ENCODE results near the gene APOL5. TPM values are rescaled to one million over a fixed set of nuclear protein-coding genes. Genes with fewer than 3 reads are reported as not detected.
"Not testable (repeated sequence)": the region's sequence is repeated elsewhere in the genome, so short reads cannot be mapped to it uniquely, and the experiment has no call there.

The APOL5 gene
- total RNA-seq: not detected

- POLR2A ChIA-PET: interaction anchor here (0.6 kb wide), 1 partner anchor 237 kb away, joined by 3 read pairs; no protein-coding TSS in a partner anchor
- H3K27ac Mint-ChIP-seq: no peak within 1 kb of the TSS
- intact Hi-C loops (cut with micrococcal nuclease): no loop called here
These were observed at the start of gene APOL5 for GRCh38 chr22:35717572-35717971. Gene APOL5, plus strand, starts transcription at chr22:35717872. Its CDS starts 0 bp downstream, at chr22:35717872.

DNA sequence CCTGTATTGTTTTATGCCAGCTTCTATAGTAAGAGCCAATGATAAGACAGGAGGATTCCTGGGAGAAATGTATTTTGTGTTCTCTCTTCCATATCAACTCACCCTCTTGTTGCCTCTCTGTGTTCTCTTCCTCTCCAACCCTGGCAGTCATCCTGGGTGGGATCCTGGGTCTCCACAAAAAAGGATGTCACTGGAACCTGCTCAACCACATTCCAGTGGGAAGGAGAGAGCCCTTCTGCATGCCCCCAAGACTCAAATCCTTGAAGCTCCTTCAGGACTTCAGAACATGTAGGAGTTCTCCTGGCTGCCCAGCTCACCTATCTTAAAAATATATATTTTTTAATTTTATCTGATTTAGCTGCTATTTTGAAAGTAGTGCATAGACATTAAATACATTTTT, 43.3 kb upstream of the APOL5 start:
- CTCF ChIA-PET: no interaction called here
- Mint-ChIP-seq H3K36me3 (peaks cover 29% of the 10 kb centered on the region), H3K4me1 (ENCODE audit: low read depth) (peaks cover 9% of the 10 kb centered on the region), H3K27me3 (no peaks in the 10 kb centered on the region), H3K4me3 (no peak overlapping the region), H3K27ac (no peak overlapping the region), H3K9me3 (peaks cover 41% of the 10 kb centered on the region)
- POLR2A ChIA-PET: no interaction called here
- DNase-seq: no peak
- intact Hi-C loops (cut with micrococcal nuclease): no loop called here

More at GRCh38 chr22:35717572-35717971, at the start of gene APOL5:
- Mint-ChIP-seq H3K9me3 (peaks cover 9% of the 10 kb centered on the region), H3K27me3 (peaks cover 7% of the 10 kb centered on the region), H3K4me3 (no peak within 1 kb of the TSS), H3K36me3 (peaks cover 5% of the 10 kb centered on the region), H3K4me1 (ENCODE audit: low read depth) (no peaks in the 10 kb centered on the region)
- CTCF ChIA-PET: no interaction called here
- DNase-seq: no peak

DNA sequence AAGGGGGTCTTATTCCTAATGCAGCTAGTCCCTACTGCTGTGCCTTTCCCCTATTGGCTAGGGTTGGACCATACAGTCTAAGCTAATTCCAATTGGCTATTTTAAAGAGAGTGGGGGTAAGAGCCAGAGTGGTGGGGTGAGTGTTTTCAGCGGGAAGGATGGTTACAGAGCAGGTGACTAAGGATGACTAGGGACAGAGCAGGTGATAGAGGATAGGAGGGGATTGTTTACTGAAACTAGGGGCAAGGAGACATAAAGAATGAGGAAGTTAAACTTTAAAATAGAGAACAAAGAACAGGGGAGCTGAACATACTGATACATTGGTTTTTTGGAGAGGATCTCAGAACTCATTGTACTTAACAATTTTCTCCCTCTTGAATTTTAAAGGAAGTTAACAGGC, 41.6 kb upstream of the APOL5 start:
- H3K4me3 Mint-ChIP-seq; intact Hi-C loops (cut with micrococcal nuclease); H3K27me3 Mint-ChIP-seq; DNase-seq; CTCF ChIA-PET; H3K27ac Mint-ChIP-seq: not testable (repeated sequence)
- POLR2A ChIA-PET: interaction anchor here (2.3 kb wide), 1 partner anchor 28 kb away, joined by 10 read pairs; the partner anchor contains the start of gene APOL6
- peaks cover 31% of the 10 kb centered on the region for H3K36me3 Mint-ChIP-seq
- peaks cover 20% of the 10 kb centered on the region for H3K4me1 Mint-ChIP-seq (ENCODE audit: low read depth)
- H3K9me3 Mint-ChIP-seq: peaks cover 52% of the 10 kb centered on the region

DNA sequence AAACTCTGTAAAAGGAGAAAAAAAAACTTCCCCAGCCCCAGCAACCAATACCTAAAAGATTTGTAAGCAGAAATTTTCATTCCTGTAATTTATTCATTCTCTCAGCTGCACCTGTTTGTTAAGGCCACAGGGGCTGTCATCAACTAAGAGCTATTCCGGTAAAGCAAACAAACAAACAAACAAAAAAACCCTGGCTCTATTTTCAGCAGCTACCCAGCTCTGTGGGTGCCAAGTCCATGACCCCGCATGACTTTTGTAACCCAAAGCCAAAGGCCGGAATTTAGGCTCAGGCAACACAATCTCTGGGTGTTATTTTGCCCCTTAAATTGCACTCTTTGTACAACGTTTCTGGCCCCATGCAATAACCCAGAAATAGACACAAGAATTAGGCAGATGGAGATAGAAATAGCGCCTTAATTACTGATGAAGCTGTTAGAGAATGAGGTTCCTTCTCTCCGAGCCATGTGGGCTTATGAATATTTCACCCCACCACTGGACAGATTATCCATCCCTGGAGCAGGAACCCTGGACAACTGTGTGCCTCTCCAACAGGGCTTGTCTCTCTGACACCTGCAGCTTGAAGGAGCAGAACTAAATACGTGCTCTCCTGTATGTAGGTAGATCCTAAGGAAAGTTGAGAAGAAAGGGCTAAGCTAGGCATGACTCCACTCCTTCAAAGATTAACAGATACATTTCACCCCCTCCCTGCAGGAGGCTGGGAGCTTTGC, 40.0 kb upstream of the APOL5 start:
- ChIA-PET CTCF (interaction anchor here (1.0 to 1.6 kb wide), 4 partner anchors 17 to 447 kb away, joined by 3 to 4 read pairs (median 3); no protein-coding TSS in a partner anchor), POLR2A (interaction anchor here (1.1 to 2.3 kb wide), 3 partner anchors 14 to 29 kb away, joined by 3 to 10 read pairs (median 4); partner anchors contain the start of gene APOL6)
- DNase-seq: no peak
- intact Hi-C loops (cut with micrococcal nuclease): no loop called here
- Mint-ChIP-seq H3K36me3 (peaks cover 29% of the 10 kb centered on the region), H3K4me1 (ENCODE audit: low read depth) (peaks cover 20% of the 10 kb centered on the region), H3K27ac (no peak overlapping the region), H3K9me3 (peaks cover 51% of the 10 kb centered on the region), H3K4me3 (no peak overlapping the region), H3K27me3 (no peaks in the 10 kb centered on the region)

DNA sequence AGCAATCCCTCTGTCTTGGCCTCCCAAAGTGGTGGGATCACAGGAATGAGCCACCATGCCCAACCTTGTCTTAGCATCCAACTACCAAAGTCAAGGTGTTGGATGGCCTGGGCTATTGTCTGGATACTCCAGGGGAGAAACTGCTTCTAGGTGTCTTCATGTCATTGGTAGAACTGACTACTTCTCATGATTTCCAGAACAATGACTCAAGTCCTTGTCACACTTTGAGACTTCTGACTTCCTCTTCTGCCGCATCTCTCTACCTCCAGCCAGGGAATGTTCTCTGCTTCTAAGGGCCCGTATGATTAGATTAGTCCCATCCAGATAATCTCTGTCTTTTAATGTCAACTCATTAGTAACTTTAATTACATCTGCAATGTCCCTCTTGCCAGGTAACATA, 38.8 kb upstream of the APOL5 start:
- Mint-ChIP-seq H3K27me3 (no peaks in the 10 kb centered on the region), H3K9me3 (peaks cover 45% of the 10 kb centered on the region), H3K36me3 (peaks cover 24% of the 10 kb centered on the region), H3K4me1 (ENCODE audit: low read depth) (peaks cover 20% of the 10 kb centered on the region), H3K27ac (peak overlapping the region; percentile 69), H3K4me3 (no peak overlapping the region)
- intact Hi-C loops (cut with micrococcal nuclease): loop anchor here (1.0 kb wide), 2 partner anchors 18 to 31 kb away; partner anchors contain the start of gene APOL6
- ChIA-PET CTCF (interaction anchor here (1.0 to 1.6 kb wide), 3 partner anchors 14 to 446 kb away, joined by 3 read pairs; no protein-coding TSS in a partner anchor), POLR2A (interaction anchor here (1.9 kb wide), 1 partner anchor 30 kb away, joined by 11 read pairs; the partner anchor contains the start of gene APOL6)
- DNase-seq: no peak

DNA sequence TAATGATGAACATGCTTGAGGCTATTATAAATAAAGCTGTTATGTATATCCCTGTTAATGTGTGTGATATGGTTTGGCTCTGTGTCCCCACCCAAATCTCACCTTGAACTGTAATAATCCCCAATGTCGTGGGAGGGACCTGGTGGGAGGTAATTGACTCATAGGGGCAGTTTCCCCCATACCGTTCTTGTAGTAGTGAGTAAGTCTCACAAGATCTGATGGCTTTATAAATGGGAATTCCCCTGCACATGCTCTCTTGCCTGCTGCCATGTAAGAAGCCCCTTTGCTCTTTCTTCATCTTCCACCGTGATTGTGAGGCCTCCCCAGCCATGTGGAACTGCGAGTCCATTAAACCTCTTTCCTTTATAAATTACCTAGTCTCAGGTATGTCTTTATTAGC, 38.2 kb upstream of the APOL5 start:
- peaks cover 45% of the 10 kb centered on the region for H3K9me3 Mint-ChIP-seq
- H3K36me3 Mint-ChIP-seq: peaks cover 24% of the 10 kb centered on the region
- POLR2A ChIA-PET: interaction anchor here (1.9 kb wide), 1 partner anchor 31 kb away, joined by 11 read pairs; the partner anchor contains the start of gene APOL6
- peaks cover 20% of the 10 kb centered on the region for H3K4me1 Mint-ChIP-seq (ENCODE audit: low read depth)
- peak overlapping the region; percentile 69 for H3K27ac Mint-ChIP-seq
- H3K27me3 Mint-ChIP-seq, H3K4me3 Mint-ChIP-seq: not testable (repeated sequence)
- CTCF ChIA-PET: interaction anchor here (1.2 kb wide), 1 partner anchor 31 kb away, joined by 3 read pairs; the partner anchor contains the start of gene APOL6
- peak; percentile 77 for DNase-seq
- intact Hi-C loops (cut with micrococcal nuclease): loop anchor here (1.0 kb wide), 2 partner anchors 18 to 31 kb away; partner anchors contain the start of gene APOL6

DNA sequence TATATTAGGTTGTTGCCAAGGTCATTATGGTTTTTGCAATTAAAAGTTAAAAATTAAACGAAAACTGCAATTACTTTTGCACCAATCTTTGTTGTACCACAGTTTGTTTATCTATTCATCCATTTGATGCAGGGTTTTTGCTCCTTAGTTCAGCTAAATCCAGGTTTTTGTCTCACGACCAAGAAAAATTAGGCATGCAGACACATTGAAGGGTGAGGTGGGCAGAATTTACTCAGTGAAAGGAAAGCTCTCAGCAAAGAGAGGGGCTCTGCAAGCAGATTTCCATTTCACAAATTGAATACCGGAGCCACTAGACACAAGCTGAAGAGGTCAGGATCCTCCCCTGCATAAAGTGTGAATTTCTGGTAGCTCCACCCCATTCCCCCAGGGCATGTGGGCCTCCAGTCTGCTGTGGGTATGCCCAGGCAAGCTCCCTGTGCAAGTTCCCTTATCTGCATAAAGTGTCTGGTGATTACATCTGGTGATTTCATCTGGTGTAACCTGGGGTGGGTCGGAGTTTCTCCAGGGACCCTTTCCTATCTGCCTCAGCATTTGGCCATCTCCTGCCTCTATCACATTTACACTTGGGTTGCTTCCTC, 36.1 kb upstream of the APOL5 start:
- no peak for DNase-seq
- Mint-ChIP-seq H3K4me3 (no peak overlapping the region), H3K27ac (no peak overlapping the region), H3K9me3 (peaks cover 33% of the 10 kb centered on the region), H3K4me1 (ENCODE audit: low read depth) (peaks cover 20% of the 10 kb centered on the region), H3K36me3 (peaks cover 16% of the 10 kb centered on the region), H3K27me3 (no peaks in the 10 kb centered on the region)
- ChIA-PET CTCF (interaction anchor here (0.6 to 1.2 kb wide), 2 partner anchors 247 to 567 kb away, joined by 3 to 4 read pairs; no protein-coding TSS in a partner anchor), POLR2A (no interaction called here)
- intact Hi-C loops (cut with micrococcal nuclease): no loop called here

- POLR2A ChIA-PET: no interaction called here
- peaks cover 19% of the 10 kb centered on the region for H3K4me1 Mint-ChIP-seq (ENCODE audit: low read depth)
- H3K27me3 Mint-ChIP-seq: no peaks in the 10 kb centered on the region
- H3K9me3 Mint-ChIP-seq: peaks cover 27% of the 10 kb centered on the region
- no peak overlapping the region for H3K4me3 Mint-ChIP-seq
- CTCF ChIA-PET: no interaction called here
- intact Hi-C loops (cut with micrococcal nuclease): no loop called here
- no peak overlapping the region for H3K27ac Mint-ChIP-seq
- peaks cover 12% of the 10 kb centered on the region for H3K36me3 Mint-ChIP-seq
- DNase-seq: no peak
These were observed 34.1 kb upstream of the APOL5 start for GRCh38 chr22:35683560-35683959.

DNA sequence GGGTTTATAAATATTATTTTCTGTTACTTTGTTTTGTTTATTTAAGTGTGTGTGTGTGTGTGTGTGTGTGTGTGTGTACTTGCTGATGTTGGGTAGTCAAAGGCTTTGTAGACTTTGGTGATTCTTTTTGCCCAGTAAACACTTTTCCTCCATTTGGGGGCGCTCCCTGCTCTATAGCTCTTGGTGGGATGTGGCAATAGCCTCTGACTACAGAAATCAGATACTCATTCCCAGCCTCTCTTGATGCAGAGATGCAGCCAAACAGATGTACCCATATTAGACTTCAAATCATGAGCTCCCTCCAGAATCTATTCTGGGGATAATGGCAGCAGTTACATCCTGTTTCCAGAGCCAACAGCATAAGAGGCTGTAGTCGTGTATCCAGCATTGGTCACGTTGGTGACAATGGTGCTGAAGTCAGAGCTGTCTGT, 33.4 kb upstream of the APOL5 start:
- H3K27me3 Mint-ChIP-seq: no peaks in the 10 kb centered on the region
- POLR2A ChIA-PET: no interaction called here
- DNase-seq: no peak
- CTCF ChIA-PET: interaction anchor here (0.6 to 1.0 kb wide), 2 partner anchors 57 to 59 kb away, joined by 3 to 5 read pairs; no protein-coding TSS in a partner anchor
- H3K4me3 Mint-ChIP-seq: no peak overlapping the region
- intact Hi-C loops (cut with micrococcal nuclease): no loop called here
- peaks cover 11% of the 10 kb centered on the region for H3K4me1 Mint-ChIP-seq (ENCODE audit: low read depth)
- H3K27ac Mint-ChIP-seq: no peak overlapping the region
- peaks cover 20% of the 10 kb centered on the region for H3K9me3 Mint-ChIP-seq
- H3K36me3 Mint-ChIP-seq: peaks cover 6% of the 10 kb centered on the region

- Mint-ChIP-seq H3K27ac (no peak overlapping the region), H3K4me1 (ENCODE audit: low read depth) (peaks cover 7% of the 10 kb centered on the region), H3K36me3 (peaks cover 4% of the 10 kb centered on the region), H3K27me3 (no peaks in the 10 kb centered on the region), H3K4me3 (no peak overlapping the region), H3K9me3 (peaks cover 15% of the 10 kb centered on the region)
- no peak for DNase-seq
- ChIA-PET CTCF (interaction anchor here (0.6 to 1.0 kb wide), 2 partner anchors 57 to 59 kb away, joined by 3 to 5 read pairs; no protein-coding TSS in a partner anchor), POLR2A (no interaction called here)
- intact Hi-C loops (cut with micrococcal nuclease): loop anchor here (5.0 kb wide), 1 partner anchor 57 kb away; no protein-coding TSS in a partner anchor
These were observed 32.9 kb upstream of the APOL5 start for GRCh38 chr22:35684732-35685131.

DNA sequence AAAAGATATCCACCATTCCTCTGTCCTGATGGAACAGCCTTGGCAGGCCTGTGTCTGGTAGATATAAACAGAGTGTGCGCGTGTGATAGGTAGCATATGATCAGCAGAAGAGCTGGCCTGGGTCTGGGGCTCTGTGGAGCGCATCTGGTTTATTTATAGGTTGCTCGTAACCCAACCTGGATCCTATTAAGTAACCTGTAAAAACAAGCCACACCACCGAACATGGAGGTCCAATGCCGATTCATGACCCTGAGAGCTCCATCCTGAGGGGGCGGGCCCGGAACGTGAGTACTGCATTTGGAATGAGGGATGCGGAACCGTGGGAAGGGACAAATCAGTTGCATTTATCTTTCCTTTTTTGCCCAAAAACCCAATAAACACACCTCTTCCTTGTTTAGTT, 31.9 kb upstream of the APOL5 start:
- CTCF ChIA-PET: interaction anchor here (0.6 kb wide), 1 partner anchor 468 kb away, joined by 3 read pairs; no protein-coding TSS in a partner anchor
- H3K4me3 Mint-ChIP-seq: no peak overlapping the region
- H3K27me3 Mint-ChIP-seq: no peaks in the 10 kb centered on the region
- no peak overlapping the region for H3K27ac Mint-ChIP-seq
- intact Hi-C loops (cut with micrococcal nuclease): loop anchor here (5.0 kb wide), 1 partner anchor 58 kb away; no protein-coding TSS in a partner anchor
- H3K4me1 Mint-ChIP-seq (ENCODE audit: low read depth): peaks cover 2% of the 10 kb centered on the region
- no peak for DNase-seq
- peaks cover 11% of the 10 kb centered on the region for H3K9me3 Mint-ChIP-seq
- H3K36me3 Mint-ChIP-seq: peaks cover 4% of the 10 kb centered on the region
- POLR2A ChIA-PET: no interaction called here

GRCh38 chr22:35686298-35686697, 31.4 kb upstream of the APOL5 start:
- no peak overlapping the region for H3K27ac Mint-ChIP-seq
- no peaks in the 10 kb centered on the region for H3K4me1 Mint-ChIP-seq (ENCODE audit: low read depth)
- H3K4me3 Mint-ChIP-seq: no peak overlapping the region
- ChIA-PET POLR2A (no interaction called here), CTCF (interaction anchor here (0.6 kb wide), 1 partner anchor 467 kb away, joined by 3 read pairs; no protein-coding TSS in a partner anchor)
- peaks cover 2% of the 10 kb centered on the region for H3K36me3 Mint-ChIP-seq
- intact Hi-C loops (cut with micrococcal nuclease): loop anchor here (5.0 kb wide), 1 partner anchor 59 kb away; no protein-coding TSS in a partner anchor
- H3K9me3 Mint-ChIP-seq: peaks cover 7% of the 10 kb centered on the region
- no peak for DNase-seq
- no peaks in the 10 kb centered on the region for H3K27me3 Mint-ChIP-seq
